Left lung (tissue), 10 donors: ENCODE measurements around the gene MAP3K5. TPM values are rescaled to one million over a fixed set of nuclear protein-coding genes. Genes with fewer than 3 reads are reported as not detected.

Experiments
- ATAC-seq: fragments of 200-7000 bp; cut with Tn5 transposase; one replicate; pipeline ENCODE4 v1.9.1; 2020; ENCODE audit warnings: moderate library complexity
- DNase-seq, 4 donors: peaks; one replicate each; pipeline ENCODE4 v3.0.0-alpha.2; 2013 to 2020
- H3K27ac ChIP-seq, 2 donors: fragments of 200-600 bp; sonication (generic) in 1 of 2; one replicate each; pipeline versions ENCODE4 v1.5.0 to v1.8.0; 2020 to 2021
- H3K27me3 ChIP-seq, 2 donors: fragments of 200-600 bp; sonication (generic) in 1 of 2; one replicate each; pipeline versions ENCODE4 v1.5.0 to v1.8.0; 2020 to 2021
- H3K36me3 ChIP-seq, 2 donors: fragments of 200-600 bp; sonication (generic) in 1 of 2; one replicate each; pipeline versions ENCODE4 v1.5.0 to v1.8.0; 2020 to 2021
- H3K4me1 ChIP-seq, 2 donors: fragments of 200-600 bp; one replicate each; pipeline ENCODE4 v1.8.0; 2021
- H3K4me3 ChIP-seq, 2 donors: fragments of 200-600 bp; sonication (generic) in 1 of 2; one replicate each; pipeline versions ENCODE4 v1.5.0 to v1.8.0; 2020 to 2021; ENCODE audit warnings: mild to moderate bottlenecking in 1 of 2
- H3K9me3 ChIP-seq, 2 donors: fragments of 200-600 bp; sonication (generic) in 1 of 2; one replicate each; pipeline versions ENCODE4 v1.5.0 to v1.8.0; 2020 to 2021
- CTCF ChIP-seq, 2 donors: fragments of 200-600 bp; sonication (generic) in 1 of 2; IDR thresholded peaks; one replicate each; pipeline versions ENCODE4 v1.5.0 to v1.8.0; 2021; ENCODE audit warnings: antibody characterized with exemption in 2 of 2
- intact Hi-C, 2 donors: fragments of 100-400 bp; cut with DNase I; formaldehyde crosslinking; loops; one replicate each; pipeline versions ENCODE4 v1.11.2 to v1.14.2; 2022
- polyA plus RNA-seq, 6 donors: library from polyadenylated mRNA; unstranded; fragments of 120-200 nt; gene quantifications; one replicate each; pipeline ENCODE4 v1.2.1, GENCODE V29; 2013; ENCODE audit not compliant: insufficient read length in 6 of 6
- total RNA-seq, 2 donors: library from RNA; stranded (reverse); fragmentation: NEBNext Ultra II Directional; extraction: Animal tissue kit (Norgen Biotek cat#: 25700); gene quantifications; one replicate each; pipeline ENCODE4 v1.2.1, GENCODE V29; 2021
- donor health status: DM: no; HTN: yes; CAD: no.
- donor health status: DM: no; HTN: no; CAD: no.

Gene MAP3K5
- total and polyA plus RNA-seq, 8 donors: 6.3 to 27.7 (median 7.2) TPM

- intact Hi-C loops: no loop called here
- H3K9me3 ChIP-seq: no peaks in the 10 kb centered on the region
- H3K4me3 ChIP-seq: no peak overlapping the region
- no peak overlapping the region for H3K27ac ChIP-seq
- TF ChIP-seq CTCF (IDR thresholded peaks at IDR 0.05): no peak
- ATAC-seq (no peak), DNase-seq (no peak)
- no peaks in the 10 kb centered on the region for H3K27me3 ChIP-seq
- peaks cover 0 to 16% of the 10 kb centered on the region in 2 donors for H3K4me1 ChIP-seq
- peaks cover 0 to 6% of the 10 kb centered on the region in 2 donors for H3K36me3 ChIP-seq
Measured at GRCh38 chr6:136685540-136686108, 106.7 kb downstream of the MAP3K5 start.

- Histone ChIP-seq H3K27ac (no peak overlapping the region), H3K9me3 (no peaks in the 10 kb centered on the region), H3K4me1 (peaks cover 0 to 16% of the 10 kb centered on the region in 2 donors), H3K27me3 (no peaks in the 10 kb centered on the region), H3K36me3 (peaks cover 0 to 6% of the 10 kb centered on the region in 2 donors), H3K4me3 (no peak overlapping the region)
- intact Hi-C loops: no loop called here
- TF ChIP-seq CTCF (IDR thresholded peaks at IDR 0.05): no peak
- ATAC-seq (peak; percentile 63), DNase-seq (no peak)
Measured at GRCh38 chr6:136684466-136684865, 107.8 kb downstream of the MAP3K5 start.

- intact Hi-C loops: no loop called here
- TF ChIP-seq CTCF (IDR thresholded peaks at IDR 0.05): no peak
- DNase-seq: no peak
Measured at GRCh38 chr6:136683209-136683941, 108.9 kb downstream of the MAP3K5 start.

GRCh38 chr6:136682292-136682691 is 110.0 kb downstream of the MAP3K5 start:
- no peak for ATAC-seq
- no peak overlapping the region for H3K27ac ChIP-seq

More at GRCh38 chr6:136683209-136683941, 108.9 kb downstream of the MAP3K5 start:
- no peak overlapping the region for H3K27ac ChIP-seq
- no peaks in the 10 kb centered on the region for H3K9me3 ChIP-seq
- H3K27me3 ChIP-seq: no peaks in the 10 kb centered on the region
- ATAC-seq: no peak
- H3K4me3 ChIP-seq: no peak overlapping the region
- H3K4me1 ChIP-seq: peaks cover 0 to 16% of the 10 kb centered on the region in 2 donors
- H3K36me3 ChIP-seq: peaks cover 0 to 6% of the 10 kb centered on the region in 2 donors

More at GRCh38 chr6:136682292-136682691, 110.0 kb downstream of the MAP3K5 start:
- H3K9me3 ChIP-seq: no peaks in the 10 kb centered on the region
- DNase-seq: no peak
- no peak overlapping the region for H3K4me3 ChIP-seq
- no peaks in the 10 kb centered on the region for H3K27me3 ChIP-seq
- TF ChIP-seq CTCF (IDR thresholded peaks at IDR 0.05): no peak
- H3K4me1 ChIP-seq: peaks cover 0 to 16% of the 10 kb centered on the region in 2 donors
- intact Hi-C loops: no loop called here
- peaks cover 0 to 6% of the 10 kb centered on the region in 2 donors for H3K36me3 ChIP-seq
